ENCODE results near the gene ZNF20. TPM values are rescaled to one million over a fixed set of nuclear protein-coding genes. Genes with fewer than 3 reads are reported as not detected.

The ZNF20 gene
- total and polyA plus RNA-seq, 9 of the 15 experiments (the other 6 are each of a cell fraction or from before 2014, with no cell fraction given), result 1.4 to 3.7 (median 3.1) TPM

- peaks cover 10% of the 10 kb centered on the region for H3K79me2 ChIP-seq (ENCODE audit: control insufficient read depth, insufficient read depth, low read length)
- WGBS (ENCODE audit: insufficient coverage, low coverage, missing lambda C conversion rate), result 50% methylated on average over 9 of the region's 9 CpGs
- H3K27ac ChIP-seq (ENCODE audit: extremely low read depth, low read depth, low read length), result no peak overlapping the region
- H3K4me2 ChIP-seq (ENCODE audit: insufficient read depth, low read length), result no peak overlapping the region
- CTCF ChIA-PET (ENCODE audit: low intra/inter-chr PET ratio), result no interaction called here
- ATAC-seq (no peak), FAIRE-seq (no peak), DNase-seq (ENCODE audit: extremely low read depth in 1 of 4, low spot score in 3 of 4) (no peak)
- H3K9me1 ChIP-seq (ENCODE audit: control insufficient read depth, insufficient read depth, low read length), result no peaks in the 10 kb centered on the region
- no peak overlapping the region for H2AFZ ChIP-seq (ENCODE audit: low read depth, low read length)
- BruUV-seq (replicated peaks), result no TSS peak
- peaks cover 0 to 3% of the 10 kb centered on the region in 2 experiments; a peak in 1 of 5 replicates for H3K4me1 ChIP-seq (replicated peaks in 1 of 2; ENCODE audit: control insufficient read depth in 2 of 2, insufficient read depth in 2 of 2, low read length in 2 of 2)
- intact Hi-C loops (cut with micrococcal nuclease) (no loop called here), in situ Hi-C loops (cut with MboI) (no loop called here)
- H3K9me3 ChIP-seq (replicated peaks; ENCODE audit: control insufficient read depth, insufficient read depth, low read depth, low read length), result peaks cover 2% of the 10 kb centered on the region; the same call in 1 of the 2 replicates
- H3K27me3 ChIP-seq (ENCODE audit: control insufficient read depth in 2 of 2, insufficient read depth in 2 of 2, low read length in 2 of 2), result no peaks in the 10 kb centered on the region
- H4K20me1 ChIP-seq (replicated peaks; ENCODE audit: control insufficient read depth, insufficient read depth, low read length), result no peaks in the 10 kb centered on the region
- POLR2A ChIA-PET, result no interaction called here
- H3K9ac ChIP-seq (ENCODE audit: insufficient read depth in 1 of 2, low read depth in 2 of 2, low read length in 2 of 2), result no peak overlapping the region
- peaks cover 14% of the 10 kb centered on the region; the same call in 2 of the 3 replicates for H3K36me3 ChIP-seq (ENCODE audit: control insufficient read depth, insufficient read depth, low read length)
- no peak for TF ChIP-seq ZNF77 (CRISPR knock-in tag; IDR thresholded peaks at IDR 0.05)
- no peak overlapping the region for H3K4me3 ChIP-seq
Measured at GRCh38 chr19:12098040-12098439, 42.1 kb downstream of the ZNF20 start.

- intact Hi-C loops (cut with micrococcal nuclease), result no loop called here
- CTCF ChIA-PET (ENCODE audit: low intra/inter-chr PET ratio), result no interaction called here
- WGBS (ENCODE audit: insufficient coverage, low coverage, missing lambda C conversion rate), result 59% methylated on average over 4 of the region's 4 CpGs
- TF ChIP-seq MTF1 (CRISPR knock-in tag; IDR thresholded peaks at IDR 0.05; ENCODE audit: borderline replicate concordance) (no peak), PRPF4 (IDR thresholded peaks at IDR 0.05; ENCODE audit: insufficient read depth, low read depth, low read length, poor library complexity, severe bottlenecking) (no peak), SRSF3 (IDR thresholded peaks at IDR 0.05; ENCODE audit: insufficient read depth, low read length) (no peak), BACH1 (tag; IDR thresholded peaks at IDR 0.05) (no peak), ZNF311 (CRISPR knock-in tag; IDR thresholded peaks at IDR 0.05) (no peak), SRSF1 (IDR thresholded peaks at IDR 0.05; ENCODE audit: low read depth, low read length) (no peak), SIRT6 (IDR thresholded peaks at IDR 0.05; ENCODE audit: low read depth, low read length) (no peak), ZNF212 (CRISPR knock-in tag; IDR thresholded peaks at IDR 0.05) (no peak), PTRF (tag; IDR thresholded peaks at IDR 0.05) (no peak), FOSL1 (tag; conservative IDR thresholded peaks at IDR 0.05) (no peak)
- TF ChIP-seq, protein P1, sequence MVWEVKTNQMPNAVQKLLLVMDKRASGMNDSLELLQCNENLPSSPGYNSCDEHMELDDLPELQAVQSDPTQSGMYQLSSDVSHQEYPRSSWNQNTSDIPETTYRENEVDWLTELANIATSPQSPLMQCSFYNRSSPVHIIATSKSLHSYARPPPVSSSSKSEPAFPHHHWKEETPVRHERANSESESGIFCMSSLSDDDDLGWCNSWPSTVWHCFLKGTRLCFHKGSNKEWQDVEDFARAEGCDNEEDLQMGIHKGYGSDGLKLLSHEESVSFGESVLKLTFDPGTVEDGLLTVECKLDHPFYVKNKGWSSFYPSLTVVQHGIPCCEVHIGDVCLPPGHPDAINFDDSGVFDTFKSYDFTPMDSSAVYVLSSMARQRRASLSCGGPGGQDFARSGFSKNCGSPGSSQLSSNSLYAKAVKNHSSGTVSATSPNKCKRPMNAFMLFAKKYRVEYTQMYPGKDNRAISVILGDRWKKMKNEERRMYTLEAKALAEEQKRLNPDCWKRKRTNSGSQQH (CRISPR knock-in tag; IDR thresholded peaks at IDR 0.05), result no peak
Measured at GRCh38 chr19:12095111-12095790, 44.9 kb downstream of the ZNF20 start.

More at GRCh38 chr19:12095111-12095790, 44.9 kb downstream of the ZNF20 start:
- H3K9me3 ChIP-seq (replicated peaks; ENCODE audit: control insufficient read depth, insufficient read depth, low read depth, low read length), result peaks cover 2% of the 10 kb centered on the region
- POLR2A ChIA-PET, result no interaction called here
- in situ Hi-C loops (cut with MboI), result no loop called here
- no peak for FAIRE-seq
- no peak overlapping the region for H3K9ac ChIP-seq (ENCODE audit: insufficient read depth in 1 of 2, low read depth in 2 of 2, low read length in 2 of 2)
- H4K20me1 ChIP-seq (replicated peaks; ENCODE audit: control insufficient read depth, insufficient read depth, low read length), result no peaks in the 10 kb centered on the region
- no peaks in the 10 kb centered on the region for H3K27me3 ChIP-seq (ENCODE audit: control insufficient read depth in 2 of 2, insufficient read depth in 2 of 2, low read length in 2 of 2)
- no peak overlapping the region for H3K27ac ChIP-seq (ENCODE audit: extremely low read depth, low read depth, low read length)
- no peaks in the 10 kb centered on the region for H3K9me1 ChIP-seq (ENCODE audit: control insufficient read depth, insufficient read depth, low read length)
- BruUV-seq (replicated peaks), result no TSS peak
- peaks cover 15% of the 10 kb centered on the region for H3K79me2 ChIP-seq (ENCODE audit: control insufficient read depth, insufficient read depth, low read length)
- peaks cover 0 to 10% of the 10 kb centered on the region in 2 experiments; a peak in 2 of 5 replicates for H3K4me1 ChIP-seq (replicated peaks in 1 of 2; ENCODE audit: control insufficient read depth in 2 of 2, insufficient read depth in 2 of 2, low read length in 2 of 2)
- peaks cover 14% of the 10 kb centered on the region; the same call in 2 of the 3 replicates for H3K36me3 ChIP-seq (ENCODE audit: control insufficient read depth, insufficient read depth, low read length)
- no peak for ATAC-seq
- no peak for DNase-seq (ENCODE audit: extremely low read depth in 1 of 4, low spot score in 3 of 4)
- H3K4me3 ChIP-seq, result no peak overlapping the region
- no peak overlapping the region for H2AFZ ChIP-seq (ENCODE audit: low read depth, low read length)
- no peak overlapping the region for H3K4me2 ChIP-seq (ENCODE audit: insufficient read depth, low read length)
